ENCODE measurements around the gene KIR2DL3.
"Not testable (repeated sequence)": the region's sequence is repeated elsewhere in the genome, so short reads cannot be mapped to it uniquely, and the experiment has no call there.

KIR2DL3 gene

GRCh38 chr19:54744080-54744479, 5.8 kb downstream of the KIR2DL3 start:
- not testable (repeated sequence) for DNase-seq

GRCh38 chr19:54747614-54748322, 9.5 kb downstream of the KIR2DL3 start:
- not testable (repeated sequence) for DNase-seq

- DNase-seq = not testable (repeated sequence)
Measured at GRCh38 chr19:54750276-54750675, 12.0 kb downstream of the KIR2DL3 start.

- not testable (repeated sequence) for DNase-seq
Measured at GRCh38 chr19:54756204-54757110, 18.1 kb downstream of the KIR2DL3 start.

DNA sequence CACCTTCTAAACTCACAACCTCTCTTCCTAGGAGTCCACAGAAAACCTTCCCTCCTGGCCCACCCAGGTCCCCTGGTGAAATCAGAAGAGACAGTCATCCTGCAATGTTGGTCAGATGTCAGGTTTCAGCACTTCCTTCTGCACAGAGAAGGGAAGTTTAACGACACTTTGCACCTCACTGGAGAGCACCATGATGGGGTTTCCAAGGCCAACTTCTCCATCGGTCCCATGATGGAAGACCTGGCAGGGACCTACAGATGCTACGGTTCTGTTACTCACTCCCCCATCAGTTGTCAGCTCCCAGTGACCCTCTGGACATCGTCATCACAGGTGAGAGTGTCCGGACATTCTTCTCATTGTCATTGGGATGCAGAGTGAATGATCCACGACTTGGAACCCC, 20.3 kb downstream of the KIR2DL3 start:
- not testable (repeated sequence) for DNase-seq

GRCh38 chr19:54764219-54764618, 25.9 kb downstream of the KIR2DL3 start:
- DNase-seq = not testable (repeated sequence)

DNA sequence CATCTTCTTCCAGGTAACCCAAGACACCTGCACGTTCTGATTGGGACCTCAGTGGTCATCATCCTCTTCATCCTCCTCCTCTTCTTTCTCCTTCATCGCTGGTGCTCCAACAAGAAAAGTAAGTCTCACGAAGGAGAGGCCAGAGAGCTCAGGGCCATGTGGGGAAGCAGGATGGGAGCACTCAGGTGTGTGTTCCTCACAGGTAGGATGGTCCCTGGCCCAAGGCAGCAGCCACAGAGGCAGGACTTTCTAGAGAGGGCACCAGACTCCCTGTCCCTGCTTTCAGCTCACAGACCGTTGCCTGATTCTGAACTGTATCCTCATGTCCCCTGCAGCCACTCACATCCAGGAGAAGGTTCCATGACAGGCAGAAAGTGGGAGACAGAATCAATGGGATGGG, 28.2 kb downstream of the KIR2DL3 start:
- DNase-seq = not testable (repeated sequence)

DNA sequence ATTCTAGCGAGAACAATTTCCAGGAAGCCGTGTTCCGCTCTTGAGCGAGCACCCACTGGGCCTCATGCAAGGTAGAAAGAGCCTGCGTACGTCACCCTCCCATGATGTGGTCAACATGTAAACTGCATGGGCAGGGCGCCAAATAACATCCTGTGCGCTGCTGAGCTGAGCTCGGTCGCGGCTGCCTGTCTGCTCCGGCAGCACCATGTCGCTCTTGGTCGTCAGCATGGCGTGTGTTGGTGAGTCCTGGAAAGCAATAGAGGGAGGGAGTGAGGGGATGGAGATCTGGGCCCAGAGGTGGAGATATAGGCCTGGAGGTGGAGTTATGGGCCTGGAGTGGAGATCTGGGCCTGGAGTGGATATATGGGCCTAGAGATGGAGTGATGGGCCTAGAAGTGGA, 31.3 kb downstream of the KIR2DL3 start, which contains the start of gene KIR2DL1:
KIR2DL1 (plus strand) TSS at position 148 of the 400 bp plus-strand sequence; CDS start at position 206, 58 bp downstream.
- not testable (repeated sequence) for DNase-seq

GRCh38 chr19:54770511-54770910, 32.2 kb downstream of the KIR2DL3 start:
- not testable (repeated sequence) for DNase-seq

- DNase-seq = not testable (repeated sequence)
Measured at GRCh38 chr19:54771018-54771960, 33.0 kb downstream of the KIR2DL3 start.

- not testable (repeated sequence) for DNase-seq
Measured at GRCh38 chr19:54772666-54773065, 34.4 kb downstream of the KIR2DL3 start.

- DNase-seq = not testable (repeated sequence)
Measured at GRCh38 chr19:54775095-54775815, 36.9 kb downstream of the KIR2DL3 start.

DNA sequence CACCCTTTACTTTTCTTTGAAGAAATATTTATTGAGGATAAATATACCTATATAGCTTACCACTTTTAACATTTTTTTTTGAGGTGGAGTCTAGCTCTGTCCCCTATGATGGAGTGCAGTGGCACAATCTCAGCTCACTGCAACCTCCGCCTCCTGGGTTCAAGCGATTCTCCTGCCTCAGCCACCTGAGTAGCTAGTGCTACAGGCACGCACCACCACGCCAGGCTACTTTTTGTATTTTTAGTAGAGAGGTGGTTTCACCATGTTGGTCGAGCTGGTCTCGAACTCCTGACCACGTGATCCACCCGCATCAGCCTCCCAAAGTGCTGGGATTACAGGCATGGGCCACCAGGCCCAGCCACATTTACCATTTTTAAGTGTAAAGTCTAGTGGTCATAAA, 37.5 kb downstream of the KIR2DL3 start:
- DNase-seq = not testable (repeated sequence)

DNA sequence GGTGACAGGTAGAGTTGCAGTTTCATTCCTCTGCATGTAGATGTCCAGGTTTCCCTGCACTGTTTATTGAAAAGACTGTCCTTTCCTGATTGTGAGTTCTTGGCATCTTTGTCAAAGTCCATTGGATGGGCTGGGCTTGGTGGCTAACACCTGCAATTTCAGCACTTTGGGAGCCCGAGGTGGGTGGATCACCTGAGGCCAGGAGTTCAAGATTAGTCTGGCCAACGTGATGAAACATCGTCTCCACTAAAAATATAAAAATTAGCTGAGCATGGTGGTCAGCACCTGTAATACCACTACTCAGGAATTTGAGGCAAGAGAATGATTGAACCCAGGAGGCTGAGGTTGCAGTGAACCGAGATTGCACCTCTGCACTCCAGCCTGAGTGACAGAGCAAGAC, 39.5 kb downstream of the KIR2DL3 start:
- not testable (repeated sequence) for DNase-seq

- DNase-seq = not testable (repeated sequence)
Measured at GRCh38 chr19:54778896-54779295, 40.6 kb downstream of the KIR2DL3 start.

DNA sequence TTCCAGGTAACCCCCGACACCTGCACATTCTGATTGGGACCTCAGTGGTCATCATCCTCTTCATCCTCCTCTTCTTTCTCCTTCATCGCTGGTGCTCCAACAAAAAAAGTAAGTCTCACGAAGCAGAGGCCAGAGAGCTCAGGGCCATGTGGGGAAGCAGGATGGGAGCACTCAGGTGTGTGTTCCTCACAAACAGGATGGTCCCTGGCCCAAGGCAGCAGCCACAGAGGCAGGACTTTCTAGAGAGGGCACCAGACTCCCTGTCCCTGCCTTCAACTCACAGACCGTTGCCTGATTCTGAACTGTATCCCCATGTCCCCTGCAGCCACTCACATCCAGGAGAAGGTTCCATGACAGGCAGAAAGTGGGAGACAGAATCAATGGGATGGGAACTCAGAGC, 44.6 kb downstream of the KIR2DL3 start:
- not testable (repeated sequence) for DNase-seq

DNA sequence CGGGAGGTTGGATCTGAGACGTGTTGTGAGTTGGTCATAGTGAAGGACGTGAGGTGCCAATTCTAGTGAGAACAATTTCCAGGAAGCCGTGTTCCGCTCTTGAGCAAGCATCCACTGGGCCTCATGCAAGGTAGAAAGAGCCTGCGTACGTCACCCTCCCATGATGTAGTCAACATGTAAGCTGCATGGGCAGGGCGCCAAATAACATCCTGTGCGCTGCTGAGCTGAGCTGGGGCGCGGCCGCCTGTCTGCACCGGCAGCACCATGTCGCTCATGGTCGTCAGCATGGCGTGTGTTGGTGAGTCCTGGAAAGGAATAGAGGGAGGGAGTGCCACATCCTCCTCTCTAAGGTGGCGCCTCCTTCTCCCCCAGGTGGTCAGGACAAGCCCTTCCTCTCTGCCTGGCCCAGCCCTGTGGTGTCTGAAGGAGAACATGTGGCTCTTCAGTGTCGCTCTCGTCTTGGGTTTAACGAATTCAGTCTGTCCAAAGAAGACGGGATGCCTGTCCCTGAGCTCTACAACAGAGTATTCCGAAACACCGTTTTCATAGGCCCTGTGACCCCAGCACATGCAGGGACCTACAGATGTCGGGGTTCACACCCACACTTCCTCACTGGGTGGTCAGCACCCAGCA, 47.9 kb downstream of the KIR2DL3 start:
- not testable (repeated sequence) for DNase-seq

DNA sequence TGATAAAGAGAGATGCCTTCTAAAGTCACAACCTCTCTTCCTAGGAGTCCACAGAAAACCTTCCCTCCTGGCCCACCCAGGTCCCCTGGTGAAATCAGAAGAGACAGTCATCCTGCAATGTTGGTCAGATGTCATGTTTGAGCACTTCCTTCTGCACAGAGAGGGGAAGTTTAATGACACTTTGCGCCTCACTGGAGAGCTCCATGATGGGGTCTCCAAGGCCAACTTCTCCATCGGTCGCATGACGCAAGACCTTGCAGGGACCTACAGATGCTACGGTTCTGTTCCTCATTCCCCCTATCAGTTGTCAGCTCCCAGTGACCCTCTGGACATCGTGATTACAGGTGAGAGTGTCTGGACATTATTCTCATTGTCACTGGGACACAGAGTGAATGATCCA, 49.8 kb downstream of the KIR2DL3 start:
- not testable (repeated sequence) for DNase-seq

GRCh38 chr19:54790711-54791110, 52.4 kb downstream of the KIR2DL3 start:
- no peak for DNase-seq

DNA sequence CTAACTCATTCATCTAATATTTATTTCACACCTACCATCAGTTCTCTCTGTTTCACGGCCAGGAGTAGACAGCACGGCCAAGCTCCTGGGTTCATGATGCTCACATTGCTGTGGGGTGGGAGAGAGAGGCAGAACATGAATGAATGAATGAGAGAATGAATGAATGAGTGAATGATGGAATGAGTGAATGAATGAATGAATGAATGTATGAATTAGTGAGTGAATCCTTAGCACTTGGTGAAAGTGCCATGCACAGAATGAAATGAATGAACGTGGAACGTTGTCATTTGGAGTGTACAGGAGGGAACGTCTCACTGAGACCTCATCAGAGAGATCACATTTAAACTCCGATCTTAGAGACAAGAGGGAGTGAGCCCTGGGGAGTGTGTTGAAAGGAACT, 53.2 kb downstream of the KIR2DL3 start:
- no peak for DNase-seq

GRCh38 chr19:54792814-54793213, 54.5 kb downstream of the KIR2DL3 start:
- DNase-seq = no peak
